C1 segment of cervical spinal cord (tissue), 14 donors: ENCODE measurements around the gene TMEM127.
"Not testable (repeated sequence)": the region's sequence is repeated elsewhere in the genome, so short reads cannot be mapped to it uniquely, and the experiment has no call there.

ENCODE experiments used
- DNase-seq, 14 donors: peaks; one replicate each; lab custom pipeline; 2025; lab: John Stamatoyannopoulos, UW

Gene TMEM127

GRCh38 chr2:96265840-96266679, at the start of gene TMEM127, which contains the start of gene CIAO1:
Gene TMEM127 (minus strand): TSS chr2:96265997. CDS start chr2:96265381, 616 bp downstream.
Gene CIAO1 (plus strand): TSS chr2:96266225. CDS start chr2:96266351, 126 bp downstream.
- DNase-seq, result peak; percentile 88 to 99 (median 96)

- DNase-seq, result no peak
Measured at GRCh38 chr2:96315005-96315399, 49.2 kb upstream of the TMEM127 start.

- DNase-seq, result no peak
Measured at GRCh38 chr2:96308248-96308647, 42.5 kb upstream of the TMEM127 start.

GRCh38 chr2:96306370-96306769, 40.6 kb upstream of the TMEM127 start:
- no peak for DNase-seq

GRCh38 chr2:96305979-96306308, 40.1 kb upstream of the TMEM127 start:
- peak in 1 of 14 donors; percentile 35 for DNase-seq

- peak; percentile 16 to 91 (median 79) for DNase-seq
Measured at GRCh38 chr2:96305091-96305978, 39.5 kb upstream of the TMEM127 start, which contains the start of gene SNRNP200. Gene SNRNP200 (minus strand): TSS chr2:96305546. CDS start chr2:96305437, 109 bp downstream.

- no peak for DNase-seq
Measured at GRCh38 chr2:96304606-96305005, 38.8 kb upstream of the TMEM127 start.

- DNase-seq, result no peak
Measured at GRCh38 chr2:96301865-96302264, 36.1 kb upstream of the TMEM127 start.

GRCh38 chr2:96296925-96297324, 31.1 kb upstream of the TMEM127 start:
- peak in 2 of 14 donors; percentile 9 to 36 for DNase-seq

GRCh38 chr2:96294271-96294670, 28.5 kb upstream of the TMEM127 start:
- DNase-seq, result not testable (repeated sequence)

- no peak for DNase-seq
Measured at GRCh38 chr2:96291751-96292150, 26.0 kb upstream of the TMEM127 start.

- DNase-seq, result no peak
Measured at GRCh38 chr2:96287273-96287856, 21.6 kb upstream of the TMEM127 start.

GRCh38 chr2:96276787-96277499, 11.1 kb upstream of the TMEM127 start:
- no peak for DNase-seq

- no peak for DNase-seq
Measured at GRCh38 chr2:96274355-96275056, 8.7 kb upstream of the TMEM127 start.

GRCh38 chr2:96273763-96274162, 8.0 kb upstream of the TMEM127 start:
- no peak for DNase-seq

- DNase-seq, result no peak
Measured at GRCh38 chr2:96271995-96272394, 6.2 kb upstream of the TMEM127 start.

- DNase-seq, result no peak
Measured at GRCh38 chr2:96267159-96267971, 1.6 kb upstream of the TMEM127 start.

- peak in 4 of 14 donors; percentile 33 to 73 (median 66) for DNase-seq
Measured at GRCh38 chr2:96265349-96265839, 403 bp downstream of the TMEM127 start.

- DNase-seq, result peak in 1 of 14 donors; percentile 31
Measured at GRCh38 chr2:96264656-96265348, 995 bp downstream of the TMEM127 start.
